ENCODE results near the gene MYO5B. TPM values are rescaled to one million over a fixed set of nuclear protein-coding genes. Genes with fewer than 3 reads are reported as not detected.

The MYO5B gene
- total RNA-seq, 4 donors from 2014 or later = 0.05 to 0.60 (median 0.35) TPM

GRCh38 chr18:49878015-49878414 is 316.9 kb downstream of the MYO5B start:
- no peak overlapping the region for H3K27ac ChIP-seq
- H3K4me3 ChIP-seq = no peak overlapping the region
- peaks cover 0 to 6% (median 0%) of the 10 kb centered on the region in 3 donors for H3K27me3 ChIP-seq
- in situ Hi-C loops (cut with MboI; ENCODE audit: low sequenced_read_pairs in 4 of 4) (no loop called here), intact Hi-C loops (cut with DNase I; ENCODE audit: low total_unique reads) (no loop called here)
- H3K4me1 ChIP-seq = no peaks in the 10 kb centered on the region
- H3K9me3 ChIP-seq = no peaks in the 10 kb centered on the region
- ATAC-seq (no peak), DNase-seq (no peak)
- TF ChIP-seq POLR2A (IDR thresholded peaks at IDR 0.05) (no peak), CTCF (IDR thresholded peaks at IDR 0.05 in 4 of 5, conservative IDR thresholded peaks at IDR 0.05 in 1 of 5) (no peak)
- H3K36me3 ChIP-seq = no peaks in the 10 kb centered on the region

GRCh38 chr18:49876536-49876935 is 318.4 kb downstream of the MYO5B start:
- DNase-seq (no peak), ATAC-seq (no peak)
- Histone ChIP-seq H3K36me3 (no peaks in the 10 kb centered on the region), H3K27ac (no peak overlapping the region), H3K4me1 (no peaks in the 10 kb centered on the region), H3K4me3 (no peak overlapping the region), H3K9me3 (no peaks in the 10 kb centered on the region), H3K27me3 (peaks cover 0 to 6% (median 0%) of the 10 kb centered on the region in 3 donors)
- in situ Hi-C loops (cut with MboI; ENCODE audit: low sequenced_read_pairs in 4 of 4) = no loop called here
- TF ChIP-seq CTCF (IDR thresholded peaks at IDR 0.05 in 4 of 5, conservative IDR thresholded peaks at IDR 0.05 in 1 of 5) = no peak
- TF ChIP-seq POLR2A (IDR thresholded peaks at IDR 0.05) = no peak
- intact Hi-C loops (cut with DNase I; ENCODE audit: low total_unique reads) = no loop called here

- Histone ChIP-seq H3K4me1 (no peaks in the 10 kb centered on the region), H3K4me3 (no peak overlapping the region), H3K27me3 (peaks cover 0 to 6% (median 3%) of the 10 kb centered on the region in 3 donors), H3K36me3 (no peaks in the 10 kb centered on the region), H3K9me3 (no peaks in the 10 kb centered on the region), H3K27ac (no peak overlapping the region)
- in situ Hi-C loops (cut with MboI; ENCODE audit: low sequenced_read_pairs in 4 of 4) (no loop called here), intact Hi-C loops (cut with DNase I; ENCODE audit: low total_unique reads) (no loop called here)
- TF ChIP-seq CTCF (IDR thresholded peaks at IDR 0.05 in 4 of 5, conservative IDR thresholded peaks at IDR 0.05 in 1 of 5) = no peak
- no peak for TF ChIP-seq POLR2A (IDR thresholded peaks at IDR 0.05)
- DNase-seq (no peak), ATAC-seq (no peak)
These were observed 319.2 kb downstream of the MYO5B start for GRCh38 chr18:49875783-49876182.

- Histone ChIP-seq H3K9me3 (no peaks in the 10 kb centered on the region), H3K27me3 (peaks cover 0 to 6% (median 3%) of the 10 kb centered on the region in 3 donors), H3K27ac (no peak overlapping the region), H3K4me3 (no peak overlapping the region), H3K4me1 (no peaks in the 10 kb centered on the region), H3K36me3 (no peaks in the 10 kb centered on the region)
- ATAC-seq (no peak), DNase-seq (no peak)
- intact Hi-C loops (cut with DNase I; ENCODE audit: low total_unique reads) = no loop called here
- TF ChIP-seq CTCF (IDR thresholded peaks at IDR 0.05 in 4 of 5, conservative IDR thresholded peaks at IDR 0.05 in 1 of 5) (no peak), POLR2A (IDR thresholded peaks at IDR 0.05) (no peak)
- in situ Hi-C loops (cut with MboI; ENCODE audit: low sequenced_read_pairs in 4 of 4) = no loop called here
These were observed 319.8 kb downstream of the MYO5B start for GRCh38 chr18:49875155-49875554.

- TF ChIP-seq POLR2A (IDR thresholded peaks at IDR 0.05) (no peak), CTCF (IDR thresholded peaks at IDR 0.05 in 4 of 5, conservative IDR thresholded peaks at IDR 0.05 in 1 of 5) (no peak)
- DNase-seq (no peak), ATAC-seq (no peak)
- Histone ChIP-seq H3K27me3 (peaks cover 0 to 6% (median 3%) of the 10 kb centered on the region in 3 donors), H3K9me3 (no peaks in the 10 kb centered on the region), H3K4me1 (no peaks in the 10 kb centered on the region), H3K4me3 (no peak overlapping the region), H3K36me3 (no peaks in the 10 kb centered on the region), H3K27ac (no peak overlapping the region)
- intact Hi-C loops (cut with DNase I; ENCODE audit: low total_unique reads) = no loop called here
- in situ Hi-C loops (cut with MboI; ENCODE audit: low sequenced_read_pairs in 4 of 4) = loop anchor here in 1 of 4 donors (25.0 kb wide), 1 partner anchor 362 kb away; no protein-coding TSS in a partner anchor
These were observed 320.7 kb downstream of the MYO5B start for GRCh38 chr18:49874238-49874637.
